ENCODE data around the gene ANAPC7. TPM values are rescaled to one million over a fixed set of nuclear protein-coding genes. Genes with fewer than 3 reads are reported as not detected.

ANAPC7 gene
- total RNA-seq, 1 donor from 2014 or later = 91.8 TPM

GRCh38 chr12:110345176-110345661 lies 58.3 kb downstream of the ANAPC7 start:
- TF ChIP-seq, protein P1, sequence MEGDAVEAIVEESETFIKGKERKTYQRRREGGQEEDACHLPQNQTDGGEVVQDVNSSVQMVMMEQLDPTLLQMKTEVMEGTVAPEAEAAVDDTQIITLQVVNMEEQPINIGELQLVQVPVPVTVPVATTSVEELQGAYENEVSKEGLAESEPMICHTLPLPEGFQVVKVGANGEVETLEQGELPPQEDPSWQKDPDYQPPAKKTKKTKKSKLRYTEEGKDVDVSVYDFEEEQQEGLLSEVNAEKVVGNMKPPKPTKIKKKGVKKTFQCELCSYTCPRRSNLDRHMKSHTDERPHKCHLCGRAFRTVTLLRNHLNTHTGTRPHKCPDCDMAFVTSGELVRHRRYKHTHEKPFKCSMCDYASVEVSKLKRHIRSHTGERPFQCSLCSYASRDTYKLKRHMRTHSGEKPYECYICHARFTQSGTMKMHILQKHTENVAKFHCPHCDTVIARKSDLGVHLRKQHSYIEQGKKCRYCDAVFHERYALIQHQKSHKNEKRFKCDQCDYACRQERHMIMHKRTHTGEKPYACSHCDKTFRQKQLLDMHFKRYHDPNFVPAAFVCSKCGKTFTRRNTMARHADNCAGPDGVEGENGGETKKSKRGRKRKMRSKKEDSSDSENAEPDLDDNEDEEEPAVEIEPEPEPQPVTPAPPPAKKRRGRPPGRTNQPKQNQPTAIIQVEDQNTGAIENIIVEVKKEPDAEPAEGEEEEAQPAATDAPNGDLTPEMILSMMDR (IDR thresholded peaks at IDR 0.05; ENCODE audit: unreplicated experiment) = no peak
- H3K36me3 Mint-ChIP-seq (ENCODE audit: insufficient read depth) = peaks cover 37% of the 10 kb centered on the region
- no peak overlapping the region for H3K4me3 Mint-ChIP-seq (ENCODE audit: low read depth)
- DNase-seq (ENCODE audit: low spot score, unreplicated experiment) = no peak
- no peaks in the 10 kb centered on the region for H3K27me3 Mint-ChIP-seq
- no peaks in the 10 kb centered on the region for H3K4me1 Mint-ChIP-seq (ENCODE audit: low read depth)
- H3K27ac Mint-ChIP-seq = no peak overlapping the region
- no peaks in the 10 kb centered on the region for H3K9me3 Mint-ChIP-seq (ENCODE audit: low read depth)

- no peaks in the 10 kb centered on the region for H3K27me3 Mint-ChIP-seq
- H3K4me3 Mint-ChIP-seq (ENCODE audit: low read depth) = no peak overlapping the region
- H3K9me3 Mint-ChIP-seq (ENCODE audit: low read depth) = no peaks in the 10 kb centered on the region
- H3K4me1 Mint-ChIP-seq (ENCODE audit: low read depth) = peaks cover under 1% of the 10 kb centered on the region
- no peak for DNase-seq (ENCODE audit: low spot score, unreplicated experiment)
- TF ChIP-seq, protein P1 (IDR thresholded peaks at IDR 0.05; ENCODE audit: unreplicated experiment) = no peak
- peaks cover 40% of the 10 kb centered on the region for H3K36me3 Mint-ChIP-seq (ENCODE audit: insufficient read depth)
- no peak overlapping the region for H3K27ac Mint-ChIP-seq
Observed at GRCh38 chr12:110344657-110345056, 58.9 kb downstream of the ANAPC7 start.

GRCh38 chr12:110343736-110344555 lies 59.6 kb downstream of the ANAPC7 start:
- H3K4me1 Mint-ChIP-seq (ENCODE audit: low read depth) = peaks cover 6% of the 10 kb centered on the region
- H3K4me3 Mint-ChIP-seq (ENCODE audit: low read depth) = no peak overlapping the region
- no peaks in the 10 kb centered on the region for H3K9me3 Mint-ChIP-seq (ENCODE audit: low read depth)
- H3K27ac Mint-ChIP-seq = peak overlapping the region; percentile 5
- peaks cover 46% of the 10 kb centered on the region for H3K36me3 Mint-ChIP-seq (ENCODE audit: insufficient read depth)
- TF ChIP-seq, protein P1 (IDR thresholded peaks at IDR 0.05; ENCODE audit: unreplicated experiment) = no peak
- no peaks in the 10 kb centered on the region for H3K27me3 Mint-ChIP-seq
- no peak for DNase-seq (ENCODE audit: low spot score, unreplicated experiment)

GRCh38 chr12:110343114-110343513 lies 60.4 kb downstream of the ANAPC7 start:
- no peak for DNase-seq (ENCODE audit: low spot score, unreplicated experiment)
- Mint-ChIP-seq H3K36me3 (ENCODE audit: insufficient read depth) (peaks cover 49% of the 10 kb centered on the region), H3K9me3 (ENCODE audit: low read depth) (no peaks in the 10 kb centered on the region), H3K27me3 (no peaks in the 10 kb centered on the region), H3K27ac (peak overlapping the region; percentile 33), H3K4me3 (ENCODE audit: low read depth) (no peak overlapping the region), H3K4me1 (ENCODE audit: low read depth) (peaks cover 9% of the 10 kb centered on the region)
- TF ChIP-seq, protein P1 (IDR thresholded peaks at IDR 0.05; ENCODE audit: unreplicated experiment) = no peak

DNA sequence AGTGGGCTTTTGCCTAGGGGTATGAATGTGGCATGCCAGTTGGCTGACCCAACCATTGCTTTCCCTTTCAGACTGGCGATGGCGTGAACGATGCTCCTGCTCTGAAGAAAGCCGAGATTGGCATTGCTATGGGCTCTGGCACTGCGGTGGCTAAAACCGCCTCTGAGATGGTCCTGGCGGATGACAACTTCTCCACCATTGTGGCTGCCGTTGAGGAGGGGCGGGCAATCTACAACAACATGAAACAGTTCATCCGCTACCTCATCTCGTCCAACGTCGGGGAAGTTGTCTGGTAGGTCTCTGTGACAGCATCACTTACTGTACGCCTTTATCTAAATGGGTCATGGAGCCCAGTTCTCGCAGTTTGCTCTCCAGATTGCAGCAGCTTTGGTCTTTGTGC lies 61.4 kb downstream of the ANAPC7 start:
- peak overlapping the region; percentile 71 for H3K27ac Mint-ChIP-seq

More for the DNA sequence above, 61.4 kb downstream of the ANAPC7 start:
- Mint-ChIP-seq H3K9me3 (ENCODE audit: low read depth) (no peaks in the 10 kb centered on the region), H3K4me3 (ENCODE audit: low read depth) (no peak overlapping the region), H3K36me3 (ENCODE audit: insufficient read depth) (peaks cover 49% of the 10 kb centered on the region), H3K4me1 (ENCODE audit: low read depth) (peaks cover 9% of the 10 kb centered on the region), H3K27me3 (no peaks in the 10 kb centered on the region)
- TF ChIP-seq, protein P1 (IDR thresholded peaks at IDR 0.05; ENCODE audit: unreplicated experiment) = no peak
- DNase-seq (ENCODE audit: low spot score, unreplicated experiment) = no peak
